Psoas muscle (tissue), 8 donors: Measurements from ENCODE around the gene NVL. TPM values are rescaled to one million over a fixed set of nuclear protein-coding genes. Genes with fewer than 3 reads are reported as not detected.
"Not testable (repeated sequence)": the region's sequence is repeated elsewhere in the genome, so short reads cannot be mapped to it uniquely, and the experiment has no call there.

Experiments used
- ATAC-seq, 4 donors: fragments of 200-7000 bp; cut with Tn5 transposase; one replicate each; pipeline ENCODE4 v1.9.1; 2020; ENCODE audit warnings: moderate library complexity in 3 of 4, mild to moderate bottlenecking in 2 of 4
- DNase-seq, 2 donors: peaks; one replicate each; pipeline ENCODE4 v3.0.0-alpha.2; 2020
- H3K27ac ChIP-seq: fragments of 200-600 bp; one replicate; pipeline ENCODE4 v1.8.0; 2022
- H3K27me3 ChIP-seq, 3 donors: fragments of 200-600 bp in 1 of 3; one replicate each; pipeline versions ENCODE4 v1.6.1 to v1.8.0; 2013 to 2022; ENCODE audit warnings: low read length in 2 of 3, mild to moderate bottlenecking in 2 of 3, moderate library complexity in 1 of 3; ENCODE audit not compliant: insufficient read depth in 3 of 3
- H3K36me3 ChIP-seq, 2 donors: fragments of 200-600 bp in 1 of 2; one replicate each; pipeline versions ENCODE4 v1.6.1 to v1.8.0; 2013 to 2022; ENCODE audit warnings: low read depth in 1 of 2, mild to moderate bottlenecking in 1 of 2, moderate library complexity in 1 of 2; ENCODE audit not compliant: insufficient read depth in 1 of 2
- H3K4me1 ChIP-seq: fragments of 200-600 bp; one replicate; pipeline ENCODE4 v1.8.0; 2022
- H3K4me3 ChIP-seq: fragments of 200-600 bp; one replicate; pipeline ENCODE4 v1.8.0; 2022; ENCODE audit warnings: mild to moderate bottlenecking
- H3K9me3 ChIP-seq: fragments of 200-600 bp; one replicate; pipeline ENCODE4 v1.8.0; 2022
- WGBS, 3 donors: extraction: QIAGEN DNeasy Blood & Tissue Kit; methylation state at CpG; one replicate each; pipeline versions ENCODE4 v1.1.6 to v1.1.7; 2013; 5-methylcytosine and 5-hydroxymethylcytosine counted together
- intact Hi-C, 2 donors: fragments of 100-400 bp; cut with DNase I; formaldehyde crosslinking; loops; one replicate each; pipeline versions ENCODE4 v1.11.0 to v1.14.2; 2022
- polyA plus RNA-seq, 3 donors: library from polyadenylated mRNA; stranded (reverse); fragments of 200-250 nt; gene quantifications; one replicate each; pipeline ENCODE4 v1.2.3, GENCODE V29; 2013
- total RNA-seq, 4 donors: library from RNA; stranded (reverse); fragmentation: NEBNext Ultra II Directional in 2 of 4; extraction: Animal tissue kit (Norgen Biotek cat#: 25700) in 2 of 4; gene quantifications; one replicate each; pipeline versions ENCODE4 v1.2.1 to v1.2.4, GENCODE V29; 2021 to 2023
- TF ChIP-seq, protein P1 (sequence below): fragments of 200-600 bp; IDR thresholded peaks from one replicate; pipeline ENCODE4 v1.8.0; 2022; ENCODE audit warnings: antibody characterized with exemption
- donor health status: healthy with polysubstance abuse.
- donor health status: DM: no; HTN: no; CAD: no; lungs with moderate emphysema.
- donor health status: Bipolar disorder and iron deficiency.
- donor health status: healthy.
- donor health status: DM: yes; HTN: yes; CAD: no.
- donor health status: DM: no; HTN: no; CAD: no.
- donor health status: DM: no; HTN: no; CAD: no.
- donor health status: DM: yes; HTN: yes; CAD: no.

The NVL gene
- total and polyA plus RNA-seq, 7 donors = 6.3 to 11.0 (median 8.2) TPM

GRCh38 chr1:224348137-224348536, 18.2 kb upstream of the NVL start:
- Histone ChIP-seq H3K4me1 (no peaks in the 10 kb centered on the region), H3K9me3 (peaks cover 13% of the 10 kb centered on the region), H3K36me3 (no peaks in the 10 kb centered on the region), H3K4me3 (no peak overlapping the region), H3K27ac (no peak overlapping the region), H3K27me3 (no peaks in the 10 kb centered on the region)
- ATAC-seq = no peak
- WGBS, 3 donors = 80 to 89% (median 86%) methylated on average over 2 of the region's 2 CpGs
- intact Hi-C loops = no loop called here
- no peak for DNase-seq
- TF ChIP-seq, protein P1, sequence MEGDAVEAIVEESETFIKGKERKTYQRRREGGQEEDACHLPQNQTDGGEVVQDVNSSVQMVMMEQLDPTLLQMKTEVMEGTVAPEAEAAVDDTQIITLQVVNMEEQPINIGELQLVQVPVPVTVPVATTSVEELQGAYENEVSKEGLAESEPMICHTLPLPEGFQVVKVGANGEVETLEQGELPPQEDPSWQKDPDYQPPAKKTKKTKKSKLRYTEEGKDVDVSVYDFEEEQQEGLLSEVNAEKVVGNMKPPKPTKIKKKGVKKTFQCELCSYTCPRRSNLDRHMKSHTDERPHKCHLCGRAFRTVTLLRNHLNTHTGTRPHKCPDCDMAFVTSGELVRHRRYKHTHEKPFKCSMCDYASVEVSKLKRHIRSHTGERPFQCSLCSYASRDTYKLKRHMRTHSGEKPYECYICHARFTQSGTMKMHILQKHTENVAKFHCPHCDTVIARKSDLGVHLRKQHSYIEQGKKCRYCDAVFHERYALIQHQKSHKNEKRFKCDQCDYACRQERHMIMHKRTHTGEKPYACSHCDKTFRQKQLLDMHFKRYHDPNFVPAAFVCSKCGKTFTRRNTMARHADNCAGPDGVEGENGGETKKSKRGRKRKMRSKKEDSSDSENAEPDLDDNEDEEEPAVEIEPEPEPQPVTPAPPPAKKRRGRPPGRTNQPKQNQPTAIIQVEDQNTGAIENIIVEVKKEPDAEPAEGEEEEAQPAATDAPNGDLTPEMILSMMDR = no peak

DNA sequence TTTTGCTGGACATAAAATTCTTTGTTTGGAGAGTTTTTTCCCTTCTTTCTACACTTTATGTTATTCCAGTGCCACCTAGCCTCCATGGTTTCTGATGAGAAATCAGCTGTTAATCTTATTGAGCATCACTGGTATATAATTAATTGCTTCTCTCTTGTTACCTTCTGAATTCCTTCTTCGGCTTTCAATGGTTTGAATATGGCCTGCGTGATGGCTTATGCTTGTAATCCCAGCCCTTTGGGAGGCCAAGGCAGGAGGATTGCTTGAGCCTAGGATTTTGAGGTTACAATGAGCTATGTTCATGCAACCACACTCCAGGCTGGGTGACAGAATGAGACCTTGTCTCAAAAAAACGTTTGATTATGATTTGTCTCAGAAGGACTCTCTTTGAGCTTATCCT, 13.7 kb upstream of the NVL start:
- Histone ChIP-seq H3K9me3 (peaks cover 17% of the 10 kb centered on the region), H3K4me1 (no peaks in the 10 kb centered on the region), H3K4me3 (no peak overlapping the region), H3K27ac (no peak overlapping the region), H3K27me3 (peaks cover 0 to 4% (median 0%) of the 10 kb centered on the region in 3 donors), H3K36me3 (no peaks in the 10 kb centered on the region)
- ATAC-seq (no peak), DNase-seq (no peak)
- TF ChIP-seq, protein P1 = no peak
- WGBS, 3 donors = 38 to 59% (median 45%) methylated on average over 3 of the region's 3 CpGs
- intact Hi-C loops = no loop called here

DNA sequence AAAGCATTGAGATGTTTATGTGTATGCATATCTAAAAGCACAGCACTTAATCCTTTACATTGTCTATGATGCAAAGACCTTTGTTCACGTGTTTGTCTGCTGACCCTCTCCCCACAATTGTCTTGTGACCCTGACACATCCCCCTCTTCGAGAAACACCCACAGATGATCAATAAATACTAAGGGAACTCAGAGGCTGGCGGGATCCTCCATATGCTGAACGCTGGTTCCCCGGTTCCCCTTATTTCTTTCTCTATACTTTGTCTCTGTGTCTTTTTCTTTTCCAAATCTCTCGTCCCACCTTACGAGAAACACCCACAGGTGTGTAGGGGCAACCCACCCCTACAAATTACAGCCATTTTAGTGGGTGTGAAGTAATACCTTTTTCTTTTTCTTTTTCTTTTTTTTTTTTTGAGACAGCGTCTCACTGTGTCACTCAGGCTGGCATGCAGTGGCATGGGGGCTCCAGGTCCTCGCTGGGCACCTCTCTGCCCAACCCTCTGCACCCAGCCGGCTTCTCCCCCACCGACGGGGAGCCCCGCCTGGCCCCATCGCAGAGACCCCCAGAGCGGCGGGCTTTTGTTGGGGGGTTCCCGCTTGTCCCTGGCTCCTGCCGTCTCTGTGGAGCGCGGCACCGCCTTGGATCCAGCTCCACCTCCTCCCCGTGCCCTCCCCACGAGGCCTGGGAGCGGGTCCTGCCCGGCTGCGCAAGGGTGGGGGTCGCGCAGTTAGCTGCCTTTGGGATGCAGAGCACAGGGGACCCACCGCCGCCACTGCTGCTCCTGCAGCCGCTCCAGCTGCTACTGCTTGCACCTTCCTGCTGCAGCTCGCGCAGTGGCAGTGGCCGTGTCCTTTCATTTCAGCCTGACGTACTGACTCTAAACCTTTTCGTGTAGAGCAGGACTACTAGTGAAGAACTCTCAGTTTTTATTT, 10.7 kb upstream of the NVL start:
- H3K27ac ChIP-seq, H3K36me3 ChIP-seq, H3K4me1 ChIP-seq, DNase-seq, intact Hi-C loops, H3K27me3 ChIP-seq: not testable (repeated sequence)
- peaks cover 17% of the 10 kb centered on the region for H3K9me3 ChIP-seq
- ATAC-seq = peak in 3 of 4 donors; percentile 49 to 67 (median 56)
- peak overlapping the region; percentile 72 for H3K4me3 ChIP-seq
- WGBS, 3 donors = 7% methylated on average over 25 to 31 of the region's 36 CpGs

GRCh38 chr1:224339442-224340033, 9.6 kb upstream of the NVL start:
- ATAC-seq (no peak), DNase-seq (no peak)
- Histone ChIP-seq H3K4me1 (no peaks in the 10 kb centered on the region), H3K27me3 (peaks cover 0 to 4% (median 3%) of the 10 kb centered on the region in 3 donors), H3K36me3 (no peaks in the 10 kb centered on the region), H3K27ac (no peak overlapping the region), H3K4me3 (no peak overlapping the region), H3K9me3 (peaks cover 17% of the 10 kb centered on the region)
- TF ChIP-seq, protein P1 = no peak
- 75 to 97% (median 82%) methylated on average over 1 to 2 of the region's 4 CpGs for WGBS, 3 donors
- intact Hi-C loops = no loop called here

DNA sequence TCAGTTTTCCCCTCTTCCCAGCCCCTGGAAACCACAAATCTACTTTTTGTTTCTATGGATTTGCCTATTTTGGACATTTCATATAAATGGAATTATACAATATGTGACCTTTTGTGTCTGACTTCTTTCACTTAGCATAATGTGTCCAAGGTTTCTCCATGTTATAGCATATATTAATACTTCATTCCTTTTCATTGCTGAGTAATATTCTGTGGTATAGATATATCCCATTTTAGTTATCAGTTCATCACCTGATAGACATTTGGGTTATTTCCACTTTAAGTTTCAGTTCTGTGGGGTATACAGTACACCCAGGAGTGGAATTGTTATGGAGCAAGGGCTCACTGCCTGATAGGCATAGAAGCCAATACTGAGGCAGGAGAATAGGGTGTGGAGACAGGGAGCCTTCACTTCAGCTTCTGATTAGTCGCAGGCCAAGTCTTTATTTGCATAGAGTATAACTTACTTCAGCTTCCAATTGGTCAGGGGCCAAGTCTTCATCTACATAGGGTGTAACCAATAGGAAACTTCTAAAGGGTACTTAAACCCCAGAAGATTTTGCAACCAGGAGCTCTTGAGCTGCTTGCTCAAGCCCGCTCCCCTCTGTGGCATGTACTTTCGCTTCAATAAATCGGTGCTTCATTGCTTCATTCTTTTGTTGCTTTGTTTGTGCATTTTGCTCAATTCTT, 8.3 kb upstream of the NVL start:
- intact Hi-C loops = no loop called here
- peaks cover 5% of the 10 kb centered on the region for H3K9me3 ChIP-seq
- no peaks in the 10 kb centered on the region for H3K36me3 ChIP-seq
- H3K27ac ChIP-seq = no peak overlapping the region
- DNase-seq = no peak
- no peak overlapping the region for H3K4me3 ChIP-seq
- 83 to 98% (median 96%) methylated on average over 4 of the region's 4 CpGs for WGBS, 3 donors
- peaks cover 0 to 4% (median 3%) of the 10 kb centered on the region in 3 donors for H3K27me3 ChIP-seq
- no peak for ATAC-seq
- H3K4me1 ChIP-seq = peaks cover 8% of the 10 kb centered on the region
- TF ChIP-seq, protein P1 = no peak
